Ishikawa (cell line): Measurements from ENCODE around the gene BSDC1.

Source experiments
- CEBPB ChIP-seq: IDR thresholded peaks from 2 replicates; pipeline ENCODE4 v1.6.1; 2012
- CREB1 ChIP-seq: IDR thresholded peaks from 2 replicates; pipeline ENCODE4 v1.6.1; 2012; ENCODE audit warnings: low read depth
- EGR1 ChIP-seq: IDR thresholded peaks from 2 replicates; pipeline ENCODE4 v1.6.1; 2012
- EP300 ChIP-seq: IDR thresholded peaks from 2 replicates; pipeline ENCODE4 v1.6.1; 2012; ENCODE audit warnings: borderline replicate concordance
- FOXM1 ChIP-seq: IDR thresholded peaks from 2 replicates; pipeline ENCODE4 v1.6.1; 2012; ENCODE audit warnings: low read depth, borderline replicate concordance
- NFIC ChIP-seq: IDR thresholded peaks from 2 replicates; pipeline ENCODE4 v1.6.1; 2012
- RAD21 ChIP-seq: IDR thresholded peaks from 2 replicates; pipeline ENCODE4 v1.6.1; 2012; ENCODE audit warnings: low read depth
- TAF1 ChIP-seq: IDR thresholded peaks from 2 replicates; pipeline ENCODE4 v1.6.1; 2012; ENCODE audit warnings: low read depth, mild to moderate bottlenecking
- TCF12 ChIP-seq: IDR thresholded peaks from 2 replicates; pipeline ENCODE4 v1.6.1; 2012; ENCODE audit warnings: low read depth
- TEAD4 ChIP-seq: IDR thresholded peaks from 2 replicates; pipeline ENCODE4 v1.6.1; 2012
- YY1 ChIP-seq: IDR thresholded peaks from 2 replicates; pipeline ENCODE4 v1.6.1; 2012; ENCODE audit warnings: low read depth
- ZBTB7A ChIP-seq: IDR thresholded peaks from 2 replicates; pipeline ENCODE4 v1.6.1; 2012; ENCODE audit warnings: low read depth
- TF ChIP-seq, protein P1 (sequence below): IDR thresholded peaks from 2 replicates; pipeline ENCODE4 v1.6.1; 2012
- TF ChIP-seq, protein P2 (sequence below): IDR thresholded peaks from 2 replicates; pipeline ENCODE4 v1.6.1; 2012; ENCODE audit warnings: low read depth, mild to moderate bottlenecking
- TF ChIP-seq, protein P3 (sequence below): IDR thresholded peaks from 2 replicates; pipeline ENCODE4 v1.6.1; 2012

The BSDC1 gene

DNA sequence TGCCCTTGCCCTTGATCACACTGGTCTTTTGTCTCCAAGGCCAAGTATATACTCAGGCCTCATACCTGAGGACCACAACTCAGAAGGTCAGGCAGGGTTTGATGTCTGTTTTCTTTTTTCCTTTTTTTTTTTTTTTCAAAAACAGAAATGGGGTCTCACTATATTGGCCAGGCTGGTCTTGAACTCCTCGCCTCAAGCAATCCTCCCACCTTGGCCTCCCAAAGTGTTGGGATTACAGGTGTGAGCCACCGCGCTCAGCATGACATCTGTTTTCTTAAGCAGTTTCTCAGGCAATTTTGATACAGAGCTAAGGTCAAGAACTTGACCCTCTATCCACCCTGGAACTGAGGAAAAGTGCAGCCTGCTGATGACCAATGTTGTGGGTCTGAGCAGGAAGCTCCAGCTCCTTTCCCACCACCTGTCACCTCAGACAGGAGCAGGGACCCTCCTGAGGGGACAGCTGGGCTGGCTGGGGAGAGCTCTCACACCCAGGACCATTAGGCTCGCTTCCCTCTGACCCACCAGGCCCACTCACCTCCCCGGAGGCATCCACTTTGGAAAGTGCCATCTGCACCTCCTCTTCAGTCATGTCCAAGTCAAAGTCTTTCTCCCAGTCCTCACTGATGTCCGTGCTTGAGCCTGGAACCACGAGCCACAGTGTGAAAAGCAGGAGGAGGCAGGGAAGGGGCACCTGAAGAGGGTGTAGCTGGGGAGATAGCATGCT lies 26.2 kb downstream of the BSDC1 start:
- TF ChIP-seq RAD21 (no peak), FOXM1 (no peak), EP300 (no peak), CEBPB (no peak), CREB1 (no peak), NFIC (no peak), ZBTB7A (no peak)
- TF ChIP-seq, protein P1, sequence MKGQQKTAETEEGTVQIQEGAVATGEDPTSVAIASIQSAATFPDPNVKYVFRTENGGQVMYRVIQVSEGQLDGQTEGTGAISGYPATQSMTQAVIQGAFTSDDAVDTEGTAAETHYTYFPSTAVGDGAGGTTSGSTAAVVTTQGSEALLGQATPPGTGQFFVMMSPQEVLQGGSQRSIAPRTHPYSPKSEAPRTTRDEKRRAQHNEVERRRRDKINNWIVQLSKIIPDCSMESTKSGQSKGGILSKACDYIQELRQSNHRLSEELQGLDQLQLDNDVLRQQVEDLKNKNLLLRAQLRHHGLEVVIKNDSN: no peak
- TF ChIP-seq, protein P2, sequence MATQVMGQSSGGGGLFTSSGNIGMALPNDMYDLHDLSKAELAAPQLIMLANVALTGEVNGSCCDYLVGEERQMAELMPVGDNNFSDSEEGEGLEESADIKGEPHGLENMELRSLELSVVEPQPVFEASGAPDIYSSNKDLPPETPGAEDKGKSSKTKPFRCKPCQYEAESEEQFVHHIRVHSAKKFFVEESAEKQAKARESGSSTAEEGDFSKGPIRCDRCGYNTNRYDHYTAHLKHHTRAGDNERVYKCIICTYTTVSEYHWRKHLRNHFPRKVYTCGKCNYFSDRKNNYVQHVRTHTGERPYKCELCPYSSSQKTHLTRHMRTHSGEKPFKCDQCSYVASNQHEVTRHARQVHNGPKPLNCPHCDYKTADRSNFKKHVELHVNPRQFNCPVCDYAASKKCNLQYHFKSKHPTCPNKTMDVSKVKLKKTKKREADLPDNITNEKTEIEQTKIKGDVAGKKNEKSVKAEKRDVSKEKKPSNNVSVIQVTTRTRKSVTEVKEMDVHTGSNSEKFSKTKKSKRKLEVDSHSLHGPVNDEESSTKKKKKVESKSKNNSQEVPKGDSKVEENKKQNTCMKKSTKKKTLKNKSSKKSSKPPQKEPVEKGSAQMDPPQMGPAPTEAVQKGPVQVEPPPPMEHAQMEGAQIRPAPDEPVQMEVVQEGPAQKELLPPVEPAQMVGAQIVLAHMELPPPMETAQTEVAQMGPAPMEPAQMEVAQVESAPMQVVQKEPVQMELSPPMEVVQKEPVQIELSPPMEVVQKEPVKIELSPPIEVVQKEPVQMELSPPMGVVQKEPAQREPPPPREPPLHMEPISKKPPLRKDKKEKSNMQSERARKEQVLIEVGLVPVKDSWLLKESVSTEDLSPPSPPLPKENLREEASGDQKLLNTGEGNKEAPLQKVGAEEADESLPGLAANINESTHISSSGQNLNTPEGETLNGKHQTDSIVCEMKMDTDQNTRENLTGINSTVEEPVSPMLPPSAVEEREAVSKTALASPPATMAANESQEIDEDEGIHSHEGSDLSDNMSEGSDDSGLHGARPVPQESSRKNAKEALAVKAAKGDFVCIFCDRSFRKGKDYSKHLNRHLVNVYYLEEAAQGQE: no peak

DNA sequence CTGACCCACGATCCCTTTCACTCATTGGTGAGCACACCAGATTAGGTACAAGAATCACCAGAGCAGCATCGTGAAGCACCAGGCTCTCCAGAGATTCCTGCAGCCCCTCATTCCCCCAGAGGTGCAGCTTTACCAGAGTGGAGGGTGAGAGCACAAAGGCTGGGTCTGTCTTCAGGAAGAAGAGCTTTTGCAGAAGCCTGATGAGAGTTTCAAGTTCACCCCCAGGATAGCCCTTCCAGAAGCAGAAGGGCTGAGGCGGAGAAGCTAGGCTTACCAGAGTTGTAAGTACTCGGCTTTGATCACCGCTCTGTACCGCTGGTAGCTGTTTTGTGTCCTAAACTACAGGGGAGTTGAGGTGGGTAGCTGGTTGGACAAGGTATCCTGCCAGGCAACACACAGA lies 28.8 kb downstream of the BSDC1 start:
- TF ChIP-seq, protein P1: no peak
- no peak for TF ChIP-seq EP300
- no peak for TF ChIP-seq ZBTB7A
- no peak for TF ChIP-seq FOXM1
- TF ChIP-seq TAF1: no peak
- no peak for TF ChIP-seq TCF12
- TF ChIP-seq, protein P3, sequence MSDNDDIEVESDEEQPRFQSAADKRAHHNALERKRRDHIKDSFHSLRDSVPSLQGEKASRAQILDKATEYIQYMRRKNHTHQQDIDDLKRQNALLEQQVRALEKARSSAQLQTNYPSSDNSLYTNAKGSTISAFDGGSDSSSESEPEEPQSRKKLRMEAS: no peak
- TF ChIP-seq, protein P2: no peak
- no peak for TF ChIP-seq CREB1

DNA sequence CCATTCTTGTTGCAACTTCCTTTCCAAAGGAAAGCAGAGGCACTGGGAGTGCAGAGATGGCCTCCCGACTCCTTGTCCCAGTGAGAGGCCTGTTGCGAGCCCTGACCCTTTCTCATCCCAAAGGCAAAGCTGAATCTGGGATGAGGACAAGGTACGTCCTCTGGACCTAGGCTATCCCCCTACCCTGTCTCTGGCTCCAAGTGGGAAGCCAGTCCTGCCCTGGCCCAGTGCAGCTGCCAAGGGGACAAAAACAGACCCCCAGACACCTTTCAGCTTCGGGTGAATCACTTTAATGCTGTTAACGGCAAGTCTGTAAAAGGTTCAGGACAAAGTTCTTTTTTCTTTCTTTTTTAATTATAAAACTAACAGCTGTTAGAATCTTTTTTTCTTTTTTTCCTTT lies 29.4 kb downstream of the BSDC1 start:
- TF ChIP-seq CEBPB: no peak
- no peak for TF ChIP-seq TAF1
- TF ChIP-seq YY1: no peak
- no peak for TF ChIP-seq RAD21
- TF ChIP-seq EP300: no peak
- TF ChIP-seq FOXM1: no peak
- TF ChIP-seq ZBTB7A: no peak
- TF ChIP-seq CREB1: no peak
- TF ChIP-seq, protein P3: no peak
- no peak for TF ChIP-seq NFIC
- TF ChIP-seq TEAD4: no peak
- TF ChIP-seq, protein P1: no peak
- no peak for TF ChIP-seq EGR1
- TF ChIP-seq, protein P2: no peak
- no peak for TF ChIP-seq TCF12

DNA sequence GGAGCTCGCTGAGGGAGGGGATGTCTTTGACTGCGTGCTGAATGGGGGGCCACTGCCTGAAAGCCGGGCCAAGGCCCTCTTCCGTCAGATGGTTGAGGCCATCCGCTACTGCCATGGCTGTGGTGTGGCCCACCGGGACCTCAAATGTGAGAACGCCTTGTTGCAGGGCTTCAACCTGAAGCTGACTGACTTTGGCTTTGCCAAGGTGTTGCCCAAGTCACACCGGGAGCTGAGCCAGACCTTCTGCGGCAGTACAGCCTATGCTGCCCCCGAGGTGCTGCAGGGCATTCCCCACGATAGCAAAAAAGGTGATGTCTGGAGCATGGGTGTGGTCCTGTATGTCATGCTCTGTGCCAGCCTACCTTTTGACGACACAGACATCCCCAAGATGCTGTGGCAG lies 30.5 kb downstream of the BSDC1 start:
- TF ChIP-seq TCF12: no peak
- TF ChIP-seq YY1: no peak
- no peak for TF ChIP-seq CEBPB
- no peak for TF ChIP-seq ZBTB7A
- TF ChIP-seq, protein P3: no peak
- TF ChIP-seq, protein P2: no peak
- no peak for TF ChIP-seq TAF1
- no peak for TF ChIP-seq EGR1
- TF ChIP-seq FOXM1: no peak
- no peak for TF ChIP-seq RAD21
- TF ChIP-seq TEAD4: no peak
